Parathyroid adenoma (tissue), 2 donors: ENCODE results near the gene CAPN8.

Source experiments
- H2AFZ ChIP-seq: fragments of 300-600 bp; sonication (generic); one replicate; pipeline ENCODE4 v1.7.0; 2017; ENCODE audit warnings: antibody characterized with exemption, mild to moderate bottlenecking
- H3K27ac ChIP-seq: fragments of 300-600 bp; sonication (generic); one replicate; pipeline ENCODE4 v1.7.0; 2017
- H3K27me3 ChIP-seq: fragments of 300-600 bp; sonication (generic); one replicate; pipeline ENCODE4 v1.7.0; 2017; ENCODE audit warnings: low read length; ENCODE audit not compliant: control insufficient read depth, insufficient read depth
- H3K36me3 ChIP-seq: fragments of 300-600 bp; sonication (generic); one replicate; pipeline ENCODE4 v1.7.0; 2017; ENCODE audit warnings: low read length; ENCODE audit not compliant: control insufficient read depth, insufficient read depth
- H3K4me1 ChIP-seq: fragments of 300-600 bp; sonication (generic); one replicate; pipeline ENCODE4 v1.7.0; 2017; ENCODE audit warnings: control low read depth
- H3K4me2 ChIP-seq: fragments of 300-600 bp; sonication (generic); one replicate; pipeline ENCODE4 v1.7.0; 2017; ENCODE audit warnings: low read length
- H3K4me3 ChIP-seq: fragments of 300-600 bp; sonication (generic); one replicate; pipeline ENCODE4 v1.7.0; 2017; ENCODE audit warnings: low read depth, low read length
- H3K79me2 ChIP-seq: fragments of 300-600 bp; sonication (generic); one replicate; pipeline ENCODE4 v1.7.0; 2017; ENCODE audit warnings: control low read depth
- H3K9ac ChIP-seq: fragments of 300-600 bp; sonication (generic); one replicate; pipeline ENCODE4 v1.7.0; 2017; ENCODE audit warnings: mild to moderate bottlenecking
- H3K9me3 ChIP-seq: fragments of 300-600 bp; sonication (generic); one replicate; pipeline ENCODE4 v1.7.0; 2017; ENCODE audit warnings: low read length; ENCODE audit not compliant: control insufficient read depth
- CTCF ChIP-seq: fragments of 300-600 bp; sonication (generic); IDR thresholded peaks from one replicate; pipeline ENCODE4 v1.7.0; 2017; ENCODE audit warnings: antibody characterized with exemption, mild to moderate bottlenecking
- donor health status: primary hyperparathyroidism.

The CAPN8 gene

GRCh38 chr1:223635236-223635635 is 30.3 kb downstream of the CAPN8 start:
- no peak overlapping the region for H3K4me3 ChIP-seq
- no peak overlapping the region for H3K27ac ChIP-seq
- H3K36me3 ChIP-seq = no peaks in the 10 kb centered on the region
- H3K9ac ChIP-seq = no peak overlapping the region
- H3K4me2 ChIP-seq = no peak overlapping the region
- H3K4me1 ChIP-seq = peaks cover 13% of the 10 kb centered on the region
- no peak overlapping the region for H2AFZ ChIP-seq
- TF ChIP-seq CTCF = no peak
- no peaks in the 10 kb centered on the region for H3K79me2 ChIP-seq
- H3K9me3 ChIP-seq = no peaks in the 10 kb centered on the region
- no peaks in the 10 kb centered on the region for H3K27me3 ChIP-seq

GRCh38 chr1:223634423-223634822 is 31.1 kb downstream of the CAPN8 start:
- Histone ChIP-seq H3K9me3 (no peaks in the 10 kb centered on the region), H3K79me2 (no peaks in the 10 kb centered on the region), H2AFZ (no peak overlapping the region), H3K4me2 (no peak overlapping the region), H3K36me3 (no peaks in the 10 kb centered on the region), H3K27ac (no peak overlapping the region), H3K4me3 (no peak overlapping the region), H3K4me1 (peaks cover 14% of the 10 kb centered on the region), H3K9ac (no peak overlapping the region), H3K27me3 (no peaks in the 10 kb centered on the region)
- no peak for TF ChIP-seq CTCF

GRCh38 chr1:223631956-223632355 is 33.5 kb downstream of the CAPN8 start:
- Histone ChIP-seq H3K79me2 (no peaks in the 10 kb centered on the region), H3K27ac (peak overlapping the region; percentile 49), H3K9me3 (no peaks in the 10 kb centered on the region), H3K4me1 (peaks cover 14% of the 10 kb centered on the region), H3K4me3 (no peak overlapping the region), H2AFZ (no peak overlapping the region), H3K9ac (no peak overlapping the region), H3K27me3 (no peaks in the 10 kb centered on the region), H3K4me2 (no peak overlapping the region), H3K36me3 (no peaks in the 10 kb centered on the region)
- no peak for TF ChIP-seq CTCF

- TF ChIP-seq CTCF = no peak
- H3K27me3 ChIP-seq = no peaks in the 10 kb centered on the region
- H3K4me3 ChIP-seq = no peak overlapping the region
- no peaks in the 10 kb centered on the region for H3K79me2 ChIP-seq
- peaks cover 14% of the 10 kb centered on the region for H3K4me1 ChIP-seq
- no peaks in the 10 kb centered on the region for H3K36me3 ChIP-seq
- H3K27ac ChIP-seq = peak overlapping the region; percentile 49
- H3K4me2 ChIP-seq = no peak overlapping the region
- H3K9me3 ChIP-seq = no peaks in the 10 kb centered on the region
- H3K9ac ChIP-seq = no peak overlapping the region
- no peak overlapping the region for H2AFZ ChIP-seq
These were observed 34.0 kb downstream of the CAPN8 start for GRCh38 chr1:223631473-223631872.

GRCh38 chr1:223629126-223629457 is 36.4 kb downstream of the CAPN8 start:
- H3K36me3 ChIP-seq = no peaks in the 10 kb centered on the region
- no peak overlapping the region for H3K27ac ChIP-seq

More at GRCh38 chr1:223629126-223629457, 36.4 kb downstream of the CAPN8 start:
- TF ChIP-seq CTCF = no peak
- H3K4me1 ChIP-seq = peaks cover 14% of the 10 kb centered on the region
- no peaks in the 10 kb centered on the region for H3K27me3 ChIP-seq
- H2AFZ ChIP-seq = peak overlapping the region; percentile 64
- no peaks in the 10 kb centered on the region for H3K79me2 ChIP-seq
- no peaks in the 10 kb centered on the region for H3K9me3 ChIP-seq
- H3K4me3 ChIP-seq = no peak overlapping the region
- no peak overlapping the region for H3K4me2 ChIP-seq
- no peak overlapping the region for H3K9ac ChIP-seq
